Endodermal cell (in vitro differentiated cells): ENCODE measurements around the gene OR56B1. TPM values are rescaled to one million over a fixed set of nuclear protein-coding genes. Genes with fewer than 3 reads are reported as not detected.

Source experiments
- DNase-seq: peaks from one replicate; pipeline ENCODE4 v3.0.0-alpha.2; 2017
- H3K27ac ChIP-seq: 2 replicates; pipeline ENCODE4 v1.5.1; 2013; ENCODE audit warnings: mild to moderate bottlenecking, low read depth, low read length, moderate library complexity
- H3K27me3 ChIP-seq: 2 replicates; pipeline ENCODE4 v1.6.1; 2013; ENCODE audit warnings: mild to moderate bottlenecking, low read length, moderate library complexity; ENCODE audit not compliant: insufficient read depth, control insufficient read depth, poor library complexity, severe bottlenecking
- H3K36me3 ChIP-seq: 2 replicates; pipeline ENCODE4 v1.7.0; 2013; ENCODE audit warnings: mild to moderate bottlenecking, low read length, moderate library complexity; ENCODE audit not compliant: control insufficient read depth, insufficient read depth
- H3K4me1 ChIP-seq: one replicate; pipeline ENCODE4 v1.7.0; 2013; ENCODE audit warnings: low read length; ENCODE audit not compliant: control insufficient read depth, insufficient read depth
- H3K4me3 ChIP-seq: 2 replicates; pipeline ENCODE4 v1.5.1; 2013; ENCODE audit warnings: mild to moderate bottlenecking, low read length, moderate library complexity
- H3K9ac ChIP-seq: 2 replicates; pipeline ENCODE4 v1.6.1; 2013; ENCODE audit warnings: mild to moderate bottlenecking, low read length, moderate library complexity; ENCODE audit not compliant: poor library complexity, severe bottlenecking; ENCODE audit errors: extremely low read depth
- H3K9me3 ChIP-seq: 2 replicates; pipeline ENCODE4 v1.6.1; 2013; ENCODE audit warnings: mild to moderate bottlenecking, low read length, moderate library complexity; ENCODE audit not compliant: control insufficient read depth
- H3K27ac Mint-ChIP-seq: 2 replicates; pipeline ENCODE4 v1.8.0; 2020; ENCODE audit warnings: mixed read lengths
- H3K27me3 Mint-ChIP-seq: 2 replicates; pipeline ENCODE4 v1.8.0; 2021; ENCODE audit warnings: mild to moderate bottlenecking, mixed read lengths; ENCODE audit not compliant: insufficient read depth
- H3K36me3 Mint-ChIP-seq: 2 replicates; pipeline ENCODE4 v1.8.0; 2020; ENCODE audit warnings: low read depth, mixed read lengths
- H3K4me1 Mint-ChIP-seq: 2 replicates; pipeline ENCODE4 v1.8.0; 2020; ENCODE audit warnings: mixed read lengths
- H3K4me3 Mint-ChIP-seq: 2 replicates; pipeline ENCODE4 v1.8.0; 2020; ENCODE audit warnings: mild to moderate bottlenecking, moderate library complexity, mixed read lengths
- H3K9me3 Mint-ChIP-seq: 2 replicates; pipeline ENCODE4 v1.8.0; 2020; ENCODE audit warnings: mild to moderate bottlenecking, mixed read lengths
- WGBS, 2 experiments: methylation state at CpG; one replicate each; pipeline versions ENCODE4 v1.1.5 to v1.1.7; 2013; ENCODE audit warnings: missing lambda C conversion rate in 2 of 2, mixed read lengths in 1 of 2; ENCODE audit not compliant: insufficient coverage in 1 of 2, insufficient read length in 1 of 2; 5-methylcytosine and 5-hydroxymethylcytosine counted together
- total RNA-seq, 2 donors: library from RNA; stranded (reverse); fragmentation: NEBNext Ultra II Directional in 1 of 2; extraction: Animal tissue kit (Norgen Biotek cat#: 25700) in 1 of 2; gene quantifications; 2 replicates in 1 of 2; 3 replicates in 1 of 2; pipeline ENCODE4 v1.2.1, GENCODE V29; 2021
- TF ChIP-seq, protein P1 (sequence below): fragments of 200-600 bp; sonication (generic); conservative IDR thresholded peaks from 2 replicates; pipeline ENCODE4 v1.5.0; 2021; ENCODE audit warnings: antibody characterized with exemption, mild to moderate bottlenecking

The OR56B1 gene
- total RNA-seq, 2 donors from 2014 or later: not detected

DNA sequence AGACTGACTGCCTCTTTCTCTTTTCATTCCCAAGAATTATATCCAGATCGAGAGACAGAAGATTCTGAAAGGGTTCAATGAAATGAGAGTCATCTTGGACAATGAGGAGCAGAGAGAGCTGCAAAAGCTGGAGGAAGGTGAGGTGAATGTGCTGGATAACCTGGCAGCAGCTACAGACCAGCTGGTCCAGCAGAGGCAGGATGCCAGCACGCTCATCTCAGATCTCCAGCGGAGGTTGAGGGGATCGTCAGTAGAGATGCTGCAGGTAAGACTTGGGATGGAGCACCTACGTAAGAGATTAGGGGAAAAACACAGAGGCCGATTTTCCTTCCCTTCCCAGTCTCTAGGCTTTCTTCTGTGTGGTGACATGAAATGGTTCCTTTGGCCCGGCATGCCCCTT lies 38.0 kb upstream of the OR56B1 start:
- Histone ChIP-seq H3K36me3 (no peaks in the 10 kb centered on the region), H3K27me3 (no peaks in the 10 kb centered on the region), H3K4me1 (no peaks in the 10 kb centered on the region), H3K9ac (no peak overlapping the region), H3K9me3 (no peaks in the 10 kb centered on the region), H3K4me3 (no peak overlapping the region), H3K27ac (no peak overlapping the region)
- H3K36me3 Mint-ChIP-seq: no peaks in the 10 kb centered on the region
- H3K27ac Mint-ChIP-seq: no peak overlapping the region
- no peak for DNase-seq
- no peak overlapping the region for H3K4me3 Mint-ChIP-seq
- no peaks in the 10 kb centered on the region for H3K4me1 Mint-ChIP-seq
- TF ChIP-seq, protein P1, sequence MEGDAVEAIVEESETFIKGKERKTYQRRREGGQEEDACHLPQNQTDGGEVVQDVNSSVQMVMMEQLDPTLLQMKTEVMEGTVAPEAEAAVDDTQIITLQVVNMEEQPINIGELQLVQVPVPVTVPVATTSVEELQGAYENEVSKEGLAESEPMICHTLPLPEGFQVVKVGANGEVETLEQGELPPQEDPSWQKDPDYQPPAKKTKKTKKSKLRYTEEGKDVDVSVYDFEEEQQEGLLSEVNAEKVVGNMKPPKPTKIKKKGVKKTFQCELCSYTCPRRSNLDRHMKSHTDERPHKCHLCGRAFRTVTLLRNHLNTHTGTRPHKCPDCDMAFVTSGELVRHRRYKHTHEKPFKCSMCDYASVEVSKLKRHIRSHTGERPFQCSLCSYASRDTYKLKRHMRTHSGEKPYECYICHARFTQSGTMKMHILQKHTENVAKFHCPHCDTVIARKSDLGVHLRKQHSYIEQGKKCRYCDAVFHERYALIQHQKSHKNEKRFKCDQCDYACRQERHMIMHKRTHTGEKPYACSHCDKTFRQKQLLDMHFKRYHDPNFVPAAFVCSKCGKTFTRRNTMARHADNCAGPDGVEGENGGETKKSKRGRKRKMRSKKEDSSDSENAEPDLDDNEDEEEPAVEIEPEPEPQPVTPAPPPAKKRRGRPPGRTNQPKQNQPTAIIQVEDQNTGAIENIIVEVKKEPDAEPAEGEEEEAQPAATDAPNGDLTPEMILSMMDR: no peak
- WGBS, 2 experiments: 95 to 96% methylated on average over 6 to 7 of the region's 7 CpGs
- H3K27me3 Mint-ChIP-seq: no peaks in the 10 kb centered on the region
- no peaks in the 10 kb centered on the region for H3K9me3 Mint-ChIP-seq

DNA sequence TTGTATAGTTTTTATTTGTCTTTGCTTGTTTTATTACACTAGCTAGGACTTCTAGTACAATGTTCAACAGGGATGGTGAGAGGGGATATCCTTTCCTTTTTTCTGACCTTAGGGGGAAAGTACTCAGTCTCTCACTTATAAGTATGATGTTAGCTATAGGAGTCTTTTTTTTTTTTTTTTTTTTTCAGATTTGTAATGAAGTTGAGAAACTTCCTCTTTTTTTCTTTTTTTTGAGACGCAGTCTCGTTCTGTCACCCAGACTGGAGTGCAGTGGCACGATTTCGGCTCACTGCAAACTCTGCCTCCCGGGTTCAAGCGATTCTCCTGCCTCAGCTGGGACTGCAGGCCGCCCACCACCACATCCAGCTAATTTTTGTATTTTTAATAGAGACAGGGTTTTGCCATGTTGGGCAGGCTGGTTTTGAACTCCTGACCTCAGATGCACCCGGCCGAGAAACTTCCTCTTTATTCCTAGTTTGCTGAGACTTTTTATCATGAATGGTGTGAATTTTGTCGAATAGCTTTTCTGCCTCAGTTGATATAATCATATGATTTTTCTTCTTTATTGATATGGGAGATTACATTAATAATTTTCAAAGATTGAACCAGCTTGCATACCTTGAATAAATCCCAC lies 35.7 kb upstream of the OR56B1 start:
- H3K4me1 ChIP-seq: no peaks in the 10 kb centered on the region
- no peaks in the 10 kb centered on the region for H3K27me3 ChIP-seq
- no peaks in the 10 kb centered on the region for H3K4me1 Mint-ChIP-seq
- TF ChIP-seq, protein P1: no peak
- no peak overlapping the region for H3K4me3 ChIP-seq
- H3K9me3 ChIP-seq: no peaks in the 10 kb centered on the region
- no peak overlapping the region for H3K27ac ChIP-seq
- H3K9me3 Mint-ChIP-seq: no peaks in the 10 kb centered on the region
- no peak for DNase-seq
- no peak overlapping the region for H3K27ac Mint-ChIP-seq
- H3K36me3 Mint-ChIP-seq: no peaks in the 10 kb centered on the region
- H3K9ac ChIP-seq: no peak overlapping the region
- WGBS, 2 experiments: 95 to 97% methylated on average over 6 to 9 of the region's 10 CpGs
- no peaks in the 10 kb centered on the region for H3K36me3 ChIP-seq
- no peak overlapping the region for H3K4me3 Mint-ChIP-seq
- H3K27me3 Mint-ChIP-seq: no peaks in the 10 kb centered on the region

DNA sequence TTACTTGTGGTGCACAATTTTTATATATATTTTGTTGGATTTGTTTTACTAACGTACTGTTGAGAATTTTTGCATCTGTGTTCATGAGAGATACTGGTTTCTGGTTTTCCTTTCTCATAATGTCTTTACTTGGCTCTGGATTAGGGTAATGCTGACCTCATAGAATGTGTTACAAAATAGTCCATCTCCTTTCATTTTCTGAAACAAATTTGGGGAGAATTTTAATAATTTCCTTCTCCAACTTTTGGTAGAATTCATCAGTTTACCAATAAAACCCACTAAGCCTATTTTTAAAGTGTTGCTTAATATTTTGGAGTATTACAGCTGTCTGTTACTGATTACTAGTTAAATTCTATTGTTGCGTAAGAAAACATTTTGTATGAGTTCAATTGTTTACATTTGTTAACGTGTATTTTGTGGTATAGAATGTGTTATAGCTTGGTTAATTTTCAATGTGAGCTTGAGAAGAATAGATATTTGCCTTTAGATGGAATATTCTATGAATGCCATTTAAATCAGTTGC lies 35.1 kb upstream of the OR56B1 start:
- no peaks in the 10 kb centered on the region for H3K27me3 ChIP-seq
- H3K36me3 ChIP-seq: no peaks in the 10 kb centered on the region
- 65 to 79% methylated on average over 2 to 3 of the region's 3 CpGs for WGBS, 2 experiments
- no peaks in the 10 kb centered on the region for H3K4me1 ChIP-seq
- TF ChIP-seq, protein P1: no peak
- Mint-ChIP-seq H3K27me3 (no peaks in the 10 kb centered on the region), H3K4me1 (no peaks in the 10 kb centered on the region), H3K4me3 (no peak overlapping the region), H3K27ac (no peak overlapping the region), H3K36me3 (no peaks in the 10 kb centered on the region), H3K9me3 (no peaks in the 10 kb centered on the region)
- no peaks in the 10 kb centered on the region for H3K9me3 ChIP-seq
- no peak overlapping the region for H3K9ac ChIP-seq
- no peak overlapping the region for H3K27ac ChIP-seq
- DNase-seq: no peak
- no peak overlapping the region for H3K4me3 ChIP-seq
